Measurements from ENCODE around the gene STAC.
A peak's percentile ranks its signal among the peaks of the same experiment; 100 is the strongest.

STAC gene, protein sequence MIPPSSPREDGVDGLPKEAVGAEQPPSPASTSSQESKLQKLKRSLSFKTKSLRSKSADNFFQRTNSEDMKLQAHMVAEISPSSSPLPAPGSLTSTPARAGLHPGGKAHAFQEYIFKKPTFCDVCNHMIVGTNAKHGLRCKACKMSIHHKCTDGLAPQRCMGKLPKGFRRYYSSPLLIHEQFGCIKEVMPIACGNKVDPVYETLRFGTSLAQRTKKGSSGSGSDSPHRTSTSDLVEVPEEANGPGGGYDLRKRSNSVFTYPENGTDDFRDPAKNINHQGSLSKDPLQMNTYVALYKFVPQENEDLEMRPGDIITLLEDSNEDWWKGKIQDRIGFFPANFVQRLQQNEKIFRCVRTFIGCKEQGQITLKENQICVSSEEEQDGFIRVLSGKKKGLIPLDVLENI

DNA sequence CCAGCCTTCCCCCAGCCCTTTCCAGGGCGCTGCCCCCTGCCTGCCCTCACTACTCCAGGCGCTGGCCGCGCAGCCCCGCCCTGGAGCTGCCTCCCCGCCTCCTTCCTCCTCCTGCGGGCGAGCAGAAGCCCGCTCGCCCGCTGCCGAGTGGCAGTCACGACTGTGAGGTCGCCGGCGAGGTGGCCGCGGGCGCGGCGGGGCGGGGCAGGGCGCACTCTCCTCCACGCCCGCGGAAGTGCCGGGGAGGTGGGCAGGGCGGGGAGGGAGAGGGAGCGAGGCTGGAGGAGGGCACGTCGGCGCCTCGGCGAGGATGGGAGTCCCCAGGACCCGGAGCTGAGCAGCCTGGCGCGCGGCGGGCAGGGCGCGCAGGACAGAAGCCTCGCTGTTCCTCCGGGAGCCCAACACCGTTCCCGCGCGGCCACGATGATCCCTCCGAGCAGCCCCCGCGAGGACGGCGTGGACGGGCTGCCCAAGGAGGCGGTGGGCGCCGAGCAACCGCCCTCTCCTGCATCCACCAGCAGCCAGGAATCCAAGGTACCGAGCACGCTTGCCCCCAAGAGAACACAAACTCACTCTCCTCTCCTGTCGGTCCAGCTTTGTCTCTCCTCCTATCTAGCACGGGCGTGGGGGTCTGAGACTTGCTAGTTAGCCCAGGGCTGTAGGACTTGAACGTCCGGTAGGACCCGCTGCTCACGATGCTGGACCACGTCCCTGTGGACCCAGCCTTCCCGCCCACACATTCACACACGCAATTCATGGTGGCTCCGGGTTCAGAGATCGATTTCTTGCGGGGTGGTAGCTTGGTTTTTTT, at the start of gene STAC:
Gene STAC, plus strand, starts transcription at position 284 of the 811 bp plus-strand sequence. Its CDS starts 140 bp downstream, at position 424.
- DNase-seq (ENCODE audit: low read depth, low spot score): no peak

DNA sequence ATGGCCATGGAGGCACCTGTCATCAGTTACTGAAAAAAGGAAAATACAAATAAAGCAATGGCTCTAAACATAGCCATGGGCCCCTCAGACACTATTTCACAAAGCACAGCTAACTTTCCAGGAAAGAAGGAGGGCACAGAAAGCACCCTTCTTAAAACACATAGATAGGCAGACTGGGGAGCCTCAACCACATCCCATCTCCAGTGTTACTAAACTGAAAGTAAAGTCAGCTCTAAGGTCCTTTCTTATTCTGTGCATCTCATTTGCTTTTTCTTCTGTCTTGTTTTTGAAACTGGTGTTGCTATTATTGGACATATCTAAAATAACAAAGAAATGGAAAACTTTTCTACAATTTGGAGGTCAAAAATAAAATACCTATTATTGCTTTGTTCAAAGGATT, 48.2 kb upstream of the STAC start:
- no peak for DNase-seq (ENCODE audit: low read depth, low spot score)

DNA sequence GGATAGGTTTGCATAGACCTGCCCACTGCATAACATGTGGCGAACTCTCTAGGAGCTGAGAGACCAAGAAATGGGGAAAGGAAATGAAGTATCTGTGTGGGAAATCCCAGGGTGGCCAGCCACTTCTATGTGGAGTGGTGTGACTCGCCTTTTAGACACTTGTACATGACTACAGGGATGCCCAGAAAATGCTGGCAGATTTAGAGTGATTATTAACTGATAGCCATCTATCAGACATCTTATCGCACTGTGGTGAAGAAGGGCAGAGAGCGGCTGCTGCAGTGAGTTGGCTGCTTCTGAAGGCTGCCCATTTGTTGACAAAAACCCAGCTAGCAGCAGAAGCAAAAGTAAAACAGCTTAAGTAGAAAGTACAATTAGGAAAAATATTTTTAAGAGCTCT, 18.1 kb upstream of the STAC start:
- no peak for DNase-seq (ENCODE audit: low read depth, low spot score)

DNA sequence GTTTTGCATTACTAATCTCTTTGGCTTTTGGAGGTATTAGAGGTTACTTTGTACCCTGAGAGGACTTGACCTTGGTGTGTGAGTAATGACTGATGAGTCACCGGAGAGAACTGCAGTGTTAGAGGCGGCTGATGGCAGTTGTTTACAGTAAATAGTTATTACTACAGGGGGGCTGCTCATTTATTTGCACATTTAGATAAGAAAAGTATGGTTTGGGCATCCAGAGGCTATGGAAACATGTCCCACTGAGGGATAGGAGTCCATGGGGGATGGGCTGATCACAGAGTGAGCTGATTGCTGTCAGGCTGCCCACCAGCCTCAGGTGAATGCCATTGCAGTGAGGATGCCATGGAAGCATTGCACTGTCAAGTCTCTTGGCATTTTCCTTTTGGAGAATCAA, 17.3 kb upstream of the STAC start:
- DNase-seq (ENCODE audit: low read depth, low spot score): peak; percentile 31

DNA sequence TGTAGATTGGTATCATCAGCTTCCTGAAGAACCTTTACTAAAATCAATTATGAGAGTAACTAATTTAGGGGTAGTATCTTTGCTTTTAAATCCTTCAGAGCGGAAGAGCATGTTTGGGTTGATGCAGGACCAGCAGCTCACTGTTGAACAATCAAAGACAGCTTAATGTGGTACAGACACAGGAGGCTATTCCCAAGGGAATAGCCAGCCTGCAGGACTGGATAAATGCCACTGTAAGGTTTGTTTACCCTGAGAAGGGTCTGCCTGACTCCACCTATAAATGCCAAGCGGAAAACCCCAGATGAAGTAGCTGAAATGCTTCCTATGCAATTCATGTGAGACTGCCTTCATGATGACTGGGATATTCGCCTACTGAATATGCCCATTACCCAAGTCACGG, 16.0 kb upstream of the STAC start:
- DNase-seq (ENCODE audit: low read depth, low spot score): no peak

DNA sequence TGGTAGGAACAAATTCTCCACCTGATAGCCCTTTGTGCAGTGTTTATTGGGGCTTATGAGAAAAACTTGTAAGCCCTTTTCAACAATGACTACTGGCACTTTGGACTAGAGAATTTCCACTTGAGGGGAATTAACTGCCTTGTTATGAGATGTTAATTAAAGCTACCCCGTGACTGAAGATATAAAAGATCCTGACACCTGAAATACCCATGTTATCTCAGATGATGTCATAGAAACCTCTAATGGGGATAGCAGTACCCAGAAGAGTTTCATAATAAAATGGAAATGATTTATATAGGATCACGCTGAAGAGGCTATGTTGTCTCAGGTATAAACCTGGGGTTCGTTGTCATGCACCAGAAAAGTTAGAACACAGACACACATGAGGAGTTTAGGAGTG, 14.5 kb upstream of the STAC start:
- DNase-seq (ENCODE audit: low read depth, low spot score): no peak

DNA sequence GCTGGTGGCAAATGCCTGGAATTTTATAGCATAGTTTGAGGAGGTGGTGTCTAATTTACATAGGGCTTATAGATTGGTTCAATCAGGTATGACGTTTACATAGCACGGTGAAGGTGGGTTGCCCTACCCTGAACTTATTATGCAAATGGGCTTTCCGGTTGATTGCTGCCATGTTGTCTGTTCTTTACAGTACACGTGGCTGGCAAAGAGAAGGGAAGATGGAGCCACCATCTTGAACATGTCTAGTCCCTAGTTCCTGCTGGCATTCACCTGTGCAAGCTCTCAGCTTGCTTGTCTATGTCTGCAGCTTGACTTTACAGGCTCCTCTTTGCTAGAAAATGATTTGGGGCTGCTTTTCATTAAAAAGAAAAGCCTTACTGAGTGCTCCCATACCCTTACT, 14.0 kb upstream of the STAC start:
- DNase-seq (ENCODE audit: low read depth, low spot score): no peak

DNA sequence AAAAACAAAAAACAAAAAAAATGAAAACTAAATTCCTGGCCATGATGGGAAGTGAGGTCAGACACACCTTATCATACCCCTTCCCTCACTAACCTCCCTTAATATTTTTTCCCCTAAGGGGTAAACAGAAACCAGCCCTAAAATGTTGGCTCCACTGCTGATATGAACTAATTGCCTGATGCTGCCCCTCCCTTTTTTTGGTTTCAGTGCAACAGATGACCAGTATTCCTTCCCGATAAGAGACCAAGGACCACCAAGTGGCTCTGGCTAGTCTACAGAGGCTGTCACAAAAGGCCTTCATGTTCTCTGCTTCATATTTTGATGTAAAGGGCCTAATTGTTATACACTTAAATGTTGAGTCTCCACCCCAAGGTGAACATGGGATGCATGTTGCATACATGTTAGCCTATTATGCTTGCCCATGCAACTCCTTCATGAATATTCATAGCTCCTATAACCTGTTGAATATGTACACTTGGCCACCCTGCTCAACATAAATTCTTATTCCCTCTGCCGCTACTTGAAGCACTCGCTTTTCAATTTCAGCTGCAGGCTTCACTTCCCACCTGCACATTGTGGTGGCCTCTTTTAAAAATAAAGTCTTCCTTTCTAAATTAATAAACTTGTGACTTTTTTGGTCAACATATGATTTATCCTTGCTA, 12.3 kb upstream of the STAC start:
- no peak for DNase-seq (ENCODE audit: low read depth, low spot score)

DNA sequence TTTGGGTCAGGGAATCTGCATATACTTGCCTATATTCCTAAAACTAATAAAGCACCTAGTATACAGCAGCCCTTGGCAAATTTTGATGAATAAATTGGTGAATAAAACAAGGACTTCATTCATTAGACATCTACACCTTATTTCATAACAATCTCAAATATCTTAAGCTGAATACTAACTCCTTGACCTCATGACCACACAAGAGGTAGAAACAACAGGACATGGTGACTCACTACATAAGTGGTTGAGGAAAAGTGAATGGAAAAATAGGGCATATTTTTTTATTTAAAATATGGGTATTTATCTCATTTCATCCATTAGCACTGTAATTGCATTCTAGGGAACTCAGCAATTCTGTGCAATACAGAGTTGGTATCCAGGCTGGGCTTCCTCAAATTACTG, 7.8 kb upstream of the STAC start:
- no peak for DNase-seq (ENCODE audit: low read depth, low spot score)

DNA sequence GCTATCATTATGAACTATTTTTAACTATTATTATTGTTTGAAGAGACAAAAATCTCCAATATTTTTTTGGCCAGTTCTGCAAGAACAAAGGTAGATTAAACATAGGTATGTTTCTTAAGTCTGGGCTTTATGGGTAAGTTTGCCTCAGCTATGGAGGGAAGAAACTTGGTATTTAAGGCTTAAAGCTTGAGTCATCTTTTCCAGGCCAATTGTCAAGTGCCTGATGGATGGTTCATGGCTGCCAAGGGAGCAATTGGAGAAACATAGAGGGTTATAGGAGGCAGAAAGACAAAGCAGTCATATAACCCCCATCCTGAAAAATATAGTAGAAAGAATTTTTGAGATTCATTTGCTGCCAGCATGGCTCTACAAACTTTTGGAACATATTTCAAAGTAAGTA, 7.2 kb upstream of the STAC start:
- DNase-seq (ENCODE audit: low read depth, low spot score): no peak

DNA sequence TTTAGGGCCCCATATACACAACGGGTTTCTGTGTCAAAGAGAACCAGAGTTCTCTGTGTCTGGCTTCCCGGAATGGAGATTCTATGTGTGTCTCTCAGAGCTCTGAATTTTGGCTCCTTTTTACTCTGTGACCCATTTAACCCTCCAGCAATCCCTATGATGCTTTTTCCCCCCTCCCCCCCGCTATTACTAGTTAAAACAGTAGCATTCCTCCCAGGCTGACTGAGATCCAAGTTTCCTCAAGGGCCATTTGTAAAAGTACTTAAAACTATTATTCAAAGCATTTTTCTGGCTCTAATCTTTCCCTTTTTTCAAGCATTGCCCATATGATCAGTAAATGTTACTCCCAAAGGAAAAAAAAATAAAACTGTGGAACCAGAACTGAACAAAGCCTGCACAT, 6.6 kb upstream of the STAC start:
- no peak for DNase-seq (ENCODE audit: low read depth, low spot score)

DNA sequence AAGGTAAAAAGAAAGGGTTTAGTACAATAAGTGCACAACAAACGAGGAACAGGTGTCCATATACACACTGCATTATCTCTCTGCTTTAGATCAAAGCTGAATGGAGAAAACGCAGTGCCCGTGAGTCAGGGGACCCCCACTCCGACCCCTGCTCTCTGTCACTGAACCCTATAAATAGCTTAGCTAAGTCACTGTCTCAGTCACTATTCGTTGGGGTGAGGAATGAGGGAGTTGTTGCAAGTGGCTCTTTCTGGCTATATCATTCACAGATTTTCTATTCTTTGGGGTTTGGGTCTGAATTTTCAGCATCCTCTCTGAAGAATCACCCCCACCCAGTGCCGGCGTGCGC, 458 bp upstream of the STAC start:
- DNase-seq (ENCODE audit: low read depth, low spot score): no peak

DNA sequence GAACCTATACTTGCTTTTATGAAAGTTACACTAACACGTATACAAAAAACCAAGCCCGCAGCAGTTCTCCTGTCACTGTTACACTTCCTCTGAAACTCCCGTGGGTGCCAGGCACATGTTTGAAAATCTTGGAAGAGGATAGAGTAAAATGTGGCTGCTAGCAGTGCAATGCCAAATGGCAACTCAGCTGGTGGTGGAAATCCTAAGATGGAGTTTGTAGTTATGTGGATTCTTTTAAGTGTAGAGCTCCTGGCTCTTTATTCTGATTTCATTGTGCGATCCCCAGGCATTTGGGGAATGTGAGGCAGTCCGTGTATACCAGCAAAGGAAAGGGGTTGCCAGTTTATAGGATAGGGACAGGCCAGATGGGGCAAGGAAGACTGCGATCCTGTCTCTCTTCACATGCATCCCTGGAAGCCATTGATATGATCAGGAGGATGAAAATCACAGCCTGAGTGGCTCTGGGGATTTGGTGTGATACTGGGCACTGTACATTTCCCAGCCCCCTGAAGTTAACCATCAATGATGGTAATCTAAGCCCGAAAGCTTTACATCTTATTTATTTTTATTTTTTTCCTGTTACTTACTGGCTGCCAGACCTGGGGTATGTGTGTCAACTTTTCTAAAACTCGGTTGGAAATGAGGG, 1.1 kb downstream of the STAC start:
- DNase-seq (ENCODE audit: low read depth, low spot score): no peak

DNA sequence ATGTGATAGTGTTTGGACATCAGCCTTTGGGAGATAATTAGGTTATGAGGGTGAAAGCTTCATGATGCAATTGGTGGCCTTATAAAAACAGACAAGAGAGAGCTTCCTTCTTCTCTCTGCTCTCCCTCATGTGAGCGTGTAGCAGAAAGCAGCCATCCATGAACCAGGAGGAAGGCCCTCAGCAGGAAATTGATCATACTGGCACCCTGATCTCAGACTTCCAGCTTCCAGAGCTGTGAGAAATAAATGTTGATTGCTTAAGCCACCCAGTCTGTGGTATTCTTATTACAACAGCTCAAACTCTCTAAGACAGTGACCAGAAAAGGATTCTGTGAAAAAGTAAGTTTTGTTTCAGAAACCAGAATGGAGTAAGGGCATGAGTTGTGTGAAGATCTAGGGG, 13.3 kb downstream of the STAC start:
- no peak for DNase-seq (ENCODE audit: low read depth, low spot score)

DNA sequence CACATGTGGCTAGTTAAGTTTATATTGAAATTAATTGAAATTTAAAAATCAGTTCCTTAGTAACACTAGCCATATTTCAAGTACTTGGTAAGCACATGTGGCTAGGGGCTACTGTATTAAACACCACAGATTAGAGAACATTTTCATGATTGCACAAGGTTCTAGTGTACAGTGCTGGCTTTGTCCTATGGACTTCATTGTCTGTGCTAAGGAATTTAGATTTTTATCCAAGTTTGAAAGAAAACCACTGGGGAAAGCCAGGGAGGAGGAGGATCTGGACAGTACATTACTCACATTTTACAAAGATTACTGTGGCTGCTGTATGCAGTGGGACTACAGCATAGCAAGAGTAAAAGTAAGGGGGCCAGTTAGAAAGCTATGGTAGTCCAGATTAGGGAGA, 13.9 kb downstream of the STAC start:
- no peak for DNase-seq (ENCODE audit: low read depth, low spot score)

DNA sequence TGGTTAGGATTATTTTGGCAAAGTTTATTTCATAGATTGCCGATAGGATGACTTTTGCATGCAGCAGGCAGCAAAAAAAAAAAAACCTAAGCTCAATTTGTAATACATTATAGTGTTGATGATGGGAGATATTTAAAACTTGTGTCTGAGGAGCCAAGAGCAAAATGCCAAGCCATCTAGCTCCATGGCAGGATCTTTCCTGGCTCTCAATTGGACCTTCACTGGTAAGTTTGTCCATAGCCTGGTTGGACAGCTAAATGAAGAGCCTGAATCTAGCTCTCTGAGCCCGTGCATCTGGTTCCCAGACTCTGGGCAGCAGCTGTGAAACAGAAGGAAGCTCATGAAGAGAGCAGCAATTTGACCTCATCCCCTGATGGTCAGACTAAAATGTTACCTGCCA, 17.5 kb downstream of the STAC start:
- no peak for DNase-seq (ENCODE audit: low read depth, low spot score)

DNA sequence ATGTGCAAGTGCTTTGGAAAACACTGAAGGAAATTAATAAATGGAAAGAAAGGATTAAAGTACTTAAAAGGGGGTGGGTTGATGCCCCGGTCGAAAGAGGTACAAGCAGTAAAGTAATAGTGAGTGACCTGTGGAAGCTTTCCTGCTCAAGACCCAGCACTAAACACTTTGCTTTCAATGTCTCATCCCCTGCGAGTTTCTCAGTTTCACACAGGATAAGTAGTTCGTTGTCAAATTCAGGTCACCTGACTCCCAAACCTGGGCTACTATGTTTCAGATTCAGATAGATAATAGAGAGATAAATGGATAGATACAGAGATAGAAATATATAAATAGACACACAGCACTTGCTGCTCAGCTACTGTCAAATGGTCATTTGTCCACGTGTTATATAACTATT, 19.6 kb downstream of the STAC start:
- no peak for DNase-seq (ENCODE audit: low read depth, low spot score)

DNA sequence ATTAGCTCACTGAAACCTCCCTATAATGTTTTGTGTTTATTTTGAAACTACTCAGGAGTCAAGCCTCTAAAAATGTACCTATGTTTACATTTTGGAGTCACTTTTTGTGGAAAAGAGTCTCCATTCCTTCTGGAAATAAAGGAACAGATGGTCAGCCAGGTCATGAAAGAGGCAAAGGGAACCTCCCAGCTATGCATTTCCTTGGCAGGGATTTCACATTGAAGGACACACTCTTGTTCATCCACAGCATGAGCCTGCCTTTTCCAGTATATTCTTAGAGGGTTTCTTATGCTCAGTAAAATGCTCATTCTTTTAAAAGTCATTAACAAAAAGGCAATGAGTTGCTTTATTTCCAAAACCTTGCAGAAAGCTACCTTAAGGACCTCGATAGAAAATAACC, 20.8 kb downstream of the STAC start:
- DNase-seq (ENCODE audit: low read depth, low spot score): no peak

DNA sequence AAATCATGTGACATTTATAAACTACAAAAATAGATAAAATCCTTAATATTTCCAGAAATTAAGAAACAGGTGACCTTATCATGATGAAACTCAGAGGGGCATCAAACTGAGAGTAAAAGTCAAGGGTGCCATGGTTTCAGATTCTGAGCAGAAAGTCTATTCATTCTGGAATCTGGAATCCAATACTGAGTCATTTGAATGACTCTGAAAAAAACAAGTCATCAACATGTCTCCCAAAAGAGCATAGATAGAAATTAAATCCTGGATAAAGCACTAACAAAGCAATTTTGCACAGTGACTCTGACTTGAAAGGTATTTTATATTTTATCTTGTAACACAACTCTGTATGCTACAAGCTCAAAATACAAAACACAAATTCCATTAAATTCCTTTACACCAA, 23.4 kb downstream of the STAC start:
- no peak for DNase-seq (ENCODE audit: low read depth, low spot score)

DNA sequence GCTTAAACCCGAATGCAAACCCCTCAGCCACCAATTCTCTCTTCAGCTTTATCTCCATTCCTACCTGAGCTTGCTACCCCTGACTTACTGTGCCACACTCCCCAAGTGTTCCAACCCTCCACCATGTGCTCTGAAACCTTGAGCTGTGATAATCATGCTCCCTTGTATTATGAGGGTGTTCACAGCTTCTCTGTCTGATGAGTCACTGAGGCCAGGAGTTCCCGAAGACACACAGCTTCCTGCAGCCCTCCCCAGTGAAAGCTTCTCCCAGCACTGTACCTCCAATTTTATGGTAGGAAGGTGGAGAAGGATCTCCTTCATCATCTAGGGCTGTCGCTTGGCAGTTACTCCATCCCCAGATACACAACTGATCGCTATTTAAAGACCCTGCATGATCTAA, 24.9 kb downstream of the STAC start:
- no peak for DNase-seq (ENCODE audit: low read depth, low spot score)

DNA sequence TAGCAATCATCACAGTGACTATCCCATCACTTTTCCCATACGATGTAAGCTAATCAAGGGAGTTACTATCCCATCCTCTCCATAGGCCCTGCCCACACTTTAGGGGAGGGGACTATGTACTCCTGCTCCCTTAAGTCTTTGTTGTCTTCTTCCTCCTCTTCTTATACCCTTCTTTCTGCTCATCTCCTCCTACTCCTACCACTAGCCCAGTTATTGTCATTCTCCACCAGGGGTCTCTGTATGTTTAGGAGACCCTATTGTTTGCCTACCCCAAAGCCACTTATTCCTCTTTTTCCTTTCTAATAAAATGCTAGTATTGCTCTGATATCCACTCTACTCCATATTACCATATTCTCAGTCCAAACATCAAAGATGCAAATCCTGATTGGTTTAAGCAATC, 27.8 kb downstream of the STAC start:
- no peak for DNase-seq (ENCODE audit: low read depth, low spot score)

DNA sequence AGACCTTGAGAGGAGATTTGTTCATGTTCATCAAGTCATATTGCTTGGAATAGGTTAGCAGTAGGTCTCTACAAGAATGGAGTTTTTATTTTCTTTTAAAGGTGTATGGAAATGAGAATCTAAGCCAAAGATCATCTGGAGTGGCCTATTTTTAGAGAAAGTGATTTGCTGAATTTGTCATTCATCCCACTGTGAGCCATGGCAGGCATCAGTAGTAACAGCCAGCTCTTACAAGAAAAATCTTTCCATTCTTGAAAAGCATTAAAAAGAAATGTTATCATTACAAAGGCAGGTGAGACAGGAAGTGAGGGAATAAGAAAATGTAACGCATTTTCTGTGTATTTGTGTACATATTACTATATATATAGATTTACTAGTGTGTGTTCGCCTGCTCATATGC, 29.6 kb downstream of the STAC start:
- DNase-seq (ENCODE audit: low read depth, low spot score): no peak

Data from smooth muscle cell of the brain vasculature (primary cell).